A549 (cell line): ENCODE results near the gene PCDH20. TPM values are rescaled to one million over a fixed set of nuclear protein-coding genes. Genes with fewer than 3 reads are reported as not detected.
A peak's percentile ranks its signal among the peaks of the same experiment; 100 is the strongest.

ENCODE experiments used
- ATAC-seq, 2 experiments: fragments of 200-7000 bp in 1 of 2; fragments of >200 bp in 1 of 2; cut with Nextera tagmentation in 1 of 2; cut with Tn5 transposase in 1 of 2; 3 replicates each; pipeline versions ENCODE4 v1.8.0 to v1.9.1; 2018 to 2020; ENCODE audit warnings: mild to moderate bottlenecking in 1 of 2, moderate library complexity in 1 of 2
- CTCF ChIA-PET: fragments of 300-600 bp; sonication (Branson Sonifier 250); formaldehyde crosslinking; extraction: SDS; loops from one replicate; lab custom pipeline; 2021; ENCODE audit warnings: antibody characterized with exemption, inconsistent platforms; lab: Yijun Ruan, JAX
- POLR2A ChIA-PET: fragments of 350-600 bp; formaldehyde crosslinking; extraction: SDS; loops from one replicate; lab custom pipeline; 2021; ENCODE audit warnings: antibody characterized with exemption, inconsistent platforms; lab: Yijun Ruan, JAX
- DNase-seq, 2 experiments: peaks; one replicate each; pipeline versions ENCODE4 v3.0.0 to v3.0.0-alpha.2; 2011 to 2016; ENCODE audit warnings: low read depth in 1 of 2, low spot score in 1 of 2
- FAIRE-seq: peaks from 2 replicates; lab custom pipeline; 2011; peaks lifted over from hg19 to GRCh38; lab: Jason Lieb, UNC
- H3K27ac ChIP-seq, 2 experiments: fragments of >200 bp; sonication (Bioruptor Twin); formaldehyde crosslinking; 3 replicates each; pipeline ENCODE4 v1.5.1; 2016 to 2017
- H3K4me1 ChIP-seq: fragments of >200 bp; sonication (Bioruptor Twin); formaldehyde crosslinking; 3 replicates; pipeline ENCODE4 v1.6.1; 2016
- H3K4me2 ChIP-seq: fragments of >200 bp; sonication (Bioruptor Twin); formaldehyde crosslinking; 3 replicates; pipeline ENCODE4 v1.6.1; 2016
- H3K4me3 ChIP-seq: fragments of >200 bp; sonication (Bioruptor Twin); formaldehyde crosslinking; 3 replicates; pipeline ENCODE4 v1.5.1; 2016
- H3K9me3 ChIP-seq: fragments of >200 bp; sonication (Bioruptor Twin); formaldehyde crosslinking; 3 replicates; pipeline ENCODE4 v1.6.1; 2016
- BCL3 ChIP-seq: fragments of >200 bp; sonication (Bioruptor Twin); formaldehyde crosslinking; IDR thresholded peaks from 3 replicates; pipeline ENCODE4 v1.6.1; 2016
- BHLHE40 ChIP-seq: IDR thresholded peaks from 2 replicates; pipeline ENCODE4 v1.6.1; 2012; ENCODE audit warnings: low read depth, low read length, inconsistent platforms
- CBX2 ChIP-seq: fragments of 200-600 bp; sonication (generic); IDR thresholded peaks from 2 replicates; pipeline ENCODE4 v1.6.1; 2016; ENCODE audit warnings: low read depth, mild to moderate bottlenecking, borderline replicate concordance
- CBX8 ChIP-seq: fragments of 200-600 bp; sonication (generic); IDR thresholded peaks from 2 replicates; pipeline ENCODE4 v1.6.1; 2016
- CEBPB ChIP-seq, 2 experiments: fragments of >200 bp in 1 of 2; sonication (Bioruptor Twin) in 1 of 2; formaldehyde crosslinking in 1 of 2; IDR thresholded peaks; 2 replicates each; pipeline ENCODE4 v1.6.1; 2012 to 2016
- CHD2 ChIP-seq: fragments of 150-350 bp; IDR thresholded peaks from 2 replicates; pipeline ENCODE4 v1.6.1; 2014; ENCODE audit warnings: low read length; ENCODE audit not compliant: partially characterized antibody
- CHD4 ChIP-seq: fragments of 200-600 bp; sonication (generic); IDR thresholded peaks from 2 replicates; pipeline ENCODE4 v1.6.1; 2016; ENCODE audit warnings: antibody characterized with exemption, mild to moderate bottlenecking, borderline replicate concordance
- CTCF ChIP-seq: fragments of >200 bp; sonication (Bioruptor Twin); formaldehyde crosslinking; IDR thresholded peaks from 3 replicates; pipeline ENCODE4 v1.5.1; 2016
- EHMT2 ChIP-seq: fragments of 200-600 bp; sonication (generic); IDR thresholded peaks from 2 replicates; pipeline ENCODE4 v1.6.1; 2016; ENCODE audit warnings: antibody characterized with exemption, low read depth, mild to moderate bottlenecking, moderate library complexity
- ELK1 ChIP-seq: fragments of 150-350 bp; IDR thresholded peaks from 2 replicates; pipeline ENCODE4 v1.6.1; 2014; ENCODE audit warnings: low read depth, mild to moderate bottlenecking, low read length
- ESRRA ChIP-seq: fragments of 150-350 bp; IDR thresholded peaks from 2 replicates; pipeline ENCODE4 v1.6.1; 2014; ENCODE audit warnings: mild to moderate bottlenecking, low read length, borderline replicate concordance
- FOSL2 ChIP-seq, 2 experiments: fragments of 450-650 bp in 1 of 2; fragments of >200 bp in 1 of 2; sonication (Bioruptor Twin) in 1 of 2; formaldehyde crosslinking; IDR thresholded peaks; 2 replicates each; pipeline versions ENCODE4 v1.5.0 to v1.6.1; 2016 to 2020; ENCODE audit warnings: mild to moderate bottlenecking in 1 of 2, moderate library complexity in 1 of 2
- FOXS1 ChIP-seq: fragments of 250-450 bp; sonication (Bioruptor Pico); IDR thresholded peaks from 2 replicates; pipeline ENCODE4 v1.5.0; 2020; ENCODE audit warnings: mild to moderate bottlenecking, moderate library complexity
- HDAC2 ChIP-seq: fragments of 200-600 bp; sonication (generic); IDR thresholded peaks from 2 replicates; pipeline ENCODE4 v1.6.1; 2016
- HOXA7 ChIP-seq: fragments of 250-450 bp; sonication (Bioruptor Pico); IDR thresholded peaks from 2 replicates; pipeline ENCODE4 v1.5.0; 2020; ENCODE audit warnings: mild to moderate bottlenecking, moderate library complexity
- JUN ChIP-seq, 2 experiments: fragments of >200 bp; sonication (Bioruptor Twin); formaldehyde crosslinking; IDR thresholded peaks; 2 replicates in 1 of 2; 3 replicates in 1 of 2; pipeline ENCODE4 v1.6.1; 2016 to 2017
- KDM5A ChIP-seq: fragments of 200-600 bp; sonication (generic); IDR thresholded peaks from 2 replicates; pipeline ENCODE4 v1.6.1; 2016; ENCODE audit warnings: antibody characterized with exemption, mild to moderate bottlenecking
- MYC ChIP-seq: IDR thresholded peaks from 2 replicates; pipeline ENCODE4 v1.6.1; 2012; ENCODE audit warnings: mild to moderate bottlenecking, inconsistent platforms, low read length, improper control_type of control experiment, borderline replicate concordance
- NFE2L2 ChIP-seq: fragments of 150-350 bp; conservative IDR thresholded peaks from 2 replicates; pipeline ENCODE4 v1.6.1; 2014; ENCODE audit warnings: low read length
- PBX3 ChIP-seq: IDR thresholded peaks from 2 replicates; pipeline ENCODE4 v1.6.1; 2012
- RAD21 ChIP-seq, 2 experiments: fragments of >200 bp in 1 of 2; sonication (Bioruptor Twin) in 1 of 2; formaldehyde crosslinking in 1 of 2; IDR thresholded peaks in 1 of 2; conservative IDR thresholded peaks in 1 of 2; 2 replicates in 1 of 2; 3 replicates in 1 of 2; pipeline ENCODE4 v1.6.1; 2012 to 2018; ENCODE audit warnings: inconsistent platforms in 1 of 2
- RFX5 ChIP-seq: fragments of 450-650 bp; IDR thresholded peaks from 2 replicates; pipeline ENCODE4 v1.7.1; 2014; ENCODE audit warnings: antibody characterized with exemption, mild to moderate bottlenecking, moderate library complexity
- SREBF2 ChIP-seq: fragments of 450-650 bp; IDR thresholded peaks from 2 replicates; pipeline ENCODE4 v1.6.1; 2014; ENCODE audit warnings: mild to moderate bottlenecking, moderate library complexity
- TFCP2L1 ChIP-seq: fragments of 250-450 bp; sonication (Bioruptor Pico); IDR thresholded peaks from 2 replicates; pipeline ENCODE4 v1.5.0; 2021; ENCODE audit warnings: mild to moderate bottlenecking
- ZSCAN20 ChIP-seq: fragments of 250-450 bp; sonication (Bioruptor Pico); IDR thresholded peaks from 2 replicates; pipeline ENCODE4 v1.8.0; 2022; ENCODE audit warnings: mild to moderate bottlenecking, moderate library complexity
- WGBS: methylation state at CpG from one replicate; pipeline ENCODE4 v1.1.6; 2017; ENCODE audit errors: missing lambda C conversion rate; 5-methylcytosine and 5-hydroxymethylcytosine counted together
- polyA plus RNA-seq, 4 experiments: library from polyadenylated mRNA; depleted of rRNA in 3 of 4; stranded (reverse); fragments of >200 nt; fragmentation: RNase III in 1 of 4; extraction: RNeasy Plus Mini Kit Qiagen cat#74134 plus additional on column Dnase treatment in 1 of 4; gene quantifications; 2 replicates in 3 of 4; 3 replicates in 1 of 4; pipeline ENCODE4 v1.2.3, GENCODE V29; 2011 to 2017

Gene PCDH20
- polyA plus RNA-seq, 2 of the 4 experiments (the other 2 are of a cell fraction) = 0.04 TPM; not detected in 1

GRCh38 chr13:61417086-61417570, 1.5 kb upstream of the PCDH20 start (continued):
- TF ChIP-seq JUN (IDR thresholded peaks at IDR 0.05) (no peak), ESRRA (no peak), SREBF2 (no peak), PBX3 (no peak), RFX5 (no peak), RAD21 (conservative IDR thresholded peaks at IDR 0.05 in 1 of 2, IDR thresholded peaks at IDR 0.05 in 1 of 2) (no peak), ELK1 (no peak), BHLHE40 (no peak), CBX8 (no peak)
- TF ChIP-seq, all 56 proteins: peak for 0

- TF ChIP-seq CBX2 (no peak), HDAC2 (no peak), ZSCAN20 (CRISPR knock-in tag) (no peak), EHMT2 (no peak), FOSL2 (IDR thresholded peaks at IDR 0.05) (no peak), FOSL2 (CRISPR knock-in tag; IDR thresholded peaks at IDR 0.05) (no peak), CHD2 (no peak), ESRRA (no peak), CTCF (no peak), CHD4 (no peak), HOXA7 (CRISPR knock-in tag) (no peak), CEBPB (IDR thresholded peaks at IDR 0.05) (no peak), BHLHE40 (no peak), KDM5A (no peak), MYC (no peak), NFE2L2 (no peak), TFCP2L1 (no peak), FOXS1 (CRISPR knock-in tag) (no peak), BCL3 (no peak)
- H3K9me3 ChIP-seq = no peaks in the 10 kb centered on the region
- 2% methylated on average over 14 of the region's 30 CpGs for WGBS
- H3K27ac ChIP-seq = no peak overlapping the region
- DNase-seq = peak in 1 of 2 experiments; percentile 7
- H3K4me3 ChIP-seq = peak overlapping the region; percentile 26; the same call in 1 of the 3 replicates
- no peak for FAIRE-seq
- ATAC-seq = peak; percentile 68 to 85
- POLR2A ChIA-PET = no interaction called here
- peak overlapping the region; percentile 60 for H3K4me2 ChIP-seq
- CTCF ChIA-PET = interaction anchor here (0.9 kb wide), 1 partner anchor 13 kb away, joined by 3 read pairs; no protein-coding TSS in a partner anchor
- no peaks in the 10 kb centered on the region for H3K4me1 ChIP-seq
Measured at GRCh38 chr13:61415058-61415721, 459 bp downstream of the PCDH20 start.
